Activated CD4-positive, alpha-beta T cell treated with anti-CD3 and anti-CD28 coated beads, Interleukin-10, Interleukin-2, amounts not matched to agents 100 ng/mL and 50 ng/mL, durations not matched to agents 16 hours and 8 hours (primary cell): ENCODE results near the gene RASA3.
"Not testable (repeated sequence)": the region's sequence is repeated elsewhere in the genome, so short reads cannot be mapped to it uniquely, and the experiment has no call there.

Source experiments
- DNase-seq: peaks from one replicate; pipeline ENCODE4 v3.0.0-alpha.2; 2020

The RASA3 gene

GRCh38 chr13:113998781-113999617, 133.4 kb downstream of the RASA3 start:
- no peak for DNase-seq

DNA sequence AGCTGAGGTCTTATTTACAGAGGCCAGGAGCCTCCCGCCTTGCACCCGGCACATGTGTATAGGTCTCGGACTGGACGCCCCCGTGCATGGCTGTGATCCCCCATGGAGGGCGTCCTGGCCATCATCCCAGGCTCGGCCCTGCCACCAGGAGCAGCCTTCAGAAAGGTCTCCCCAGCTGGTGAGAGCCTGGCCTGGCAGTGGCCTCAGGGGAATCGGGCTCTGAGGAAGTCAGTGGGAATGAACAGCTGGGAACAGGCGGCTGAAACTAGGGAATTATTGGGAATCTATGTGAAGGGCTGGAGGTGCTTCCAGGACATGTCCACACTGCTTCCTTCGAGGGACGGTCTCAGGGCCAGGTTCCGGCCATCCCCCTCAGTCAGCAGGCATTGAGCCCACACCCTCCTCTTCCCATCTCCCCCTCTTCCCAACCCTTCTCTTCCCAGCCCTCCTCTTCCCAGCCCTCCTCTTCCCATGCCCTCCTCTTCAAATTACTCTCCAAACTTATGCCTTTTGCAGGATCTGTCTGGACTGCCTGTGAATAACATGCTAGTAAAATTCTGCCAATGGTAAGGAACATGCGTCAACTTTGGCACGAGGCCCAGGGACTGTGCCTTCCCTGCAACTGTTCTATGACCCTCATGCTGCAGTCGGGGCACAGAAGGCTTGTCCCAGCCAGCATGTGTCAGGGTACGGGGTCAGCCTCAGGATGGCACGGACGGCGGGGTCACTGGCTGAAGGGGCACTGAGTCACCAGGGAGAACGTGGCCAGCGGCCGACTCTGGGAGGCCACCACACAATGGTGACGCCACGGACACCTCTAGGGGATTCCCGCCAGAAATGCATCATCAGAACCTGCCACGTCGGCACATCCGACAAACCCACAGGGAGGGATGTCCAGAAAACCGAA, 134.3 kb downstream of the RASA3 start:
- no peak for DNase-seq

DNA sequence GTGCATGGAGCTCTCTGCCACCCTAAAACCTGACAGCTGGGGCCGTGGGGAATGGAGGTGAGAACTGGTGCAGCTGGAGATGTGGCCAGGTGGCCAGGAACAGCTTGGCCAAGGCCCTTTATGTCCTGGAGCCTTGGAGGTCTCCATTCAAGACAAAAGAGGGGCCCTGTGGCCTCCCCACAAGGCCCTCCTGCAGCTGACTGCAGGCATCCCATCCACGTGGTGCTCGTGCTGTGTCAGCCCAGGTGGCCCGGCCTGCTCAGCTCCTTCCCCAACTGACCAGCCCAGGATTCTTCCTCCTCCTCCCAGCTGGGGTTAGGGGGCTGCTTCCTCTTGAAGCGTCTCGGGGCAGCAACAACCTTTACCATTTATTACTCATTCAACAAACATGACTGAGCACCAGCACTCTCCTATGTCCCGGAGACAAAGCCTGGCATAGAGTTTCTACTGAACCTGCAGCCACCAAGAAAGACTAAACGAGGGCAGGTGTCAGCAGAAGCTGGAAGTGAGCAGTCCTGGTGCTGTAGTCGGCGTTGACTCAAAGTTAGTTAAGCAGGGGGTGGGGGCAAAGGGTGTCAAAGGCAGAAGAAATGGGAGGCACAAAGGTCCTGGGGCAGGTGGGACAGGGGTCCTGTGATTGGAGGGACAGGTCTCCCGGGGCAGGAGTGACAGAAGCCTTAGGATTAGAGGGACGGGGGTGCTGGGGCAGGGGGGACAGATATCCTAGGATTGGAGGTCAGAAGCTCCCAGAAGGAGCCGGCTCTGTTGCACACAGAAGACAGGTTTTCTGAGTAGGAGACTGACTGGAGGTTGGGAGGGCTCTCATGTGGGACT, 135.3 kb downstream of the RASA3 start:
- no peak for DNase-seq

- no peak for DNase-seq
Observed at GRCh38 chr13:113996081-113996911, 136.1 kb downstream of the RASA3 start.

DNA sequence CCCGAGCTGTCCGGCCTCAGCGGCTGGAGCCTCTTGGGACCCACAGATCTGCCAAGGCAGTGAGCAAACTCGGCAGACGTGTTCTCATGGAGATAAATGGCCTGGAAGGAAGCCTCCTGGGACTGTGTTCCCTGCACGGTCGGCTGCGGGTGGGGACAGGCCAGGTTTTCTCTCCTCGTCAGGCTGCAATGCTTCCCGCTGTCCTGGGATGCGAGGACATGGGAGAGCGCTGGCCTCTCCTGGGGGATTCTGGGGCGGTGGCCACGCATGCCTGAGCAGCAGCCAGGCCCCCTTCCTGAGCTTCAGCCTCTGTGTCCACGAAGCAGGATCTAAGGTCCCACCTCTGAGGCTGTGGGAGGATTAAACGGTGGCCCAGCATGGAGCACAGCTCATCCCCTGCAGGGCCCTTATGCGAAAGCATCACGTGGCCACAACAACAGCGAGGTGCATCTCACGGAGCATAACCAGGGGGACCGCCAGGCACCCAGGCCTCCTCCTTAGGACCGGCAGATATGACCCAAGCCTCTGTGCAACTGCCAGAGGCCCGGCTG, 137.3 kb downstream of the RASA3 start:
- no peak for DNase-seq

GRCh38 chr13:113992276-113993005, 140.0 kb downstream of the RASA3 start:
- no peak for DNase-seq

DNA sequence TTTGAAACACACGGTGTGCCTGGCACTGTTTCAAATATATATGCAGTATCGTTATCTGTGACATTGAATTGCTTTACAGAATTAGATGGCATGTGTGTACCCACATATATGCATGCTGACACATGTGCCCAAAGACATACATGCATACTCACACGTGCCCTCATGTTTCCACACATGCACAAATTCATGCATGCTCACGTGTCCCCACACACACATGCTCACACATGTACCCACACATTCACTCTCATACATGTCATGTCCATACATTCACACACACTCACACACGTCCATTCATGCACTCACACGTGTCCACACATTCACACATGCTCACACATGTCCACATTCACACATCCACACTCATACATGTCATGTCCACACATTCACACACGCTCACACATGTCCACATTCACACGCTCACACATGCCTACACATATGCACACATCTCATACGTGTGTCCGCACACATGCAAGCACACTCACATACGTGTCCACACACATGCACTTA, 140.7 kb downstream of the RASA3 start:
- no peak for DNase-seq

DNA sequence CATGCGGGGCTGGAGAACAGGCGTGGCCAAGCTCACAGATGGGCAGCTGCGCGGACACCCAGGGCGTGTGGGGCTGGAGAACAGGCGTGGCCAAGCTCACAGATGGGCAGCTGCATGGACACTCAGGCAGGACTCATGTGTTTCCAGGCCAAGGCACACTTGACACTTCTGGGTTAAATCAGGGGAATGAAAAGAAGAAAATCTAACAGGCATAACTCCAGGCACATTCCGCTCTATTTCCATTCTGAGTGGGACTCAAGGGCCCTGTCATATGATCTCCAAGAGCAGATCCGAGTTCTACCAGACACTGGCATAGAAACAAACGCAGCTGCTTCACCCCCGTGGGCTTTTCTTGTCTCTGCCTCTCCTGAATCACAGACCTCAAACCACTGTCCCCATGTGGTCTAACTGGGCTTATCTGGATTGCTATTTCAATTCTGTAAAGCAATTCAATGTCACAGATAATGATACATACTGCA, 141.2 kb downstream of the RASA3 start:
- DNase-seq, result no peak

DNA sequence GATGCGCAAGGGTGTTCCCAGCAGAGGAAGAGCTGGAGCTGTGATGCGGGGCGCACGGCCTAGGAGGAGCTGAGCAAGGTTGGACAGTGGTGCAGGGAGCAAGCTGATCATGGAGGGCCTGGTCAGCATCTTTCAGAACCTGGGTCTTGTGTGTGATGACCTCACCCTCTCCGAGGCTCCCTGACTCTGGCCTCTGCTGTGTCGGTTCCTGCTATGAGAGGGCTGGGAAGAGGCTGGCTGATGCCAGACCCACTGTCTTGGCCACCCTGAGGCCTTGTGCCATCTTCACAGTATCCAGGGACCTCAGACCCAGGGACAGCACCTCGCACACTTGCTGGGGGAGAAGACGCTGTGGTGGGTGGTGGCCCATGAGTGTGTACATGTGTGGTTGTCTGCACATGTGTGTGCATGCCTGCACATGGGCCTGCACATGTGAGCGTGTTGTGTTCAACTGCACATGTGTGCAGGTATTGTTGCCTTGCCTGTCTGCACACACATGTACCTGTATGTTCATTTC, 142.0 kb downstream of the RASA3 start:
- no peak for DNase-seq

DNA sequence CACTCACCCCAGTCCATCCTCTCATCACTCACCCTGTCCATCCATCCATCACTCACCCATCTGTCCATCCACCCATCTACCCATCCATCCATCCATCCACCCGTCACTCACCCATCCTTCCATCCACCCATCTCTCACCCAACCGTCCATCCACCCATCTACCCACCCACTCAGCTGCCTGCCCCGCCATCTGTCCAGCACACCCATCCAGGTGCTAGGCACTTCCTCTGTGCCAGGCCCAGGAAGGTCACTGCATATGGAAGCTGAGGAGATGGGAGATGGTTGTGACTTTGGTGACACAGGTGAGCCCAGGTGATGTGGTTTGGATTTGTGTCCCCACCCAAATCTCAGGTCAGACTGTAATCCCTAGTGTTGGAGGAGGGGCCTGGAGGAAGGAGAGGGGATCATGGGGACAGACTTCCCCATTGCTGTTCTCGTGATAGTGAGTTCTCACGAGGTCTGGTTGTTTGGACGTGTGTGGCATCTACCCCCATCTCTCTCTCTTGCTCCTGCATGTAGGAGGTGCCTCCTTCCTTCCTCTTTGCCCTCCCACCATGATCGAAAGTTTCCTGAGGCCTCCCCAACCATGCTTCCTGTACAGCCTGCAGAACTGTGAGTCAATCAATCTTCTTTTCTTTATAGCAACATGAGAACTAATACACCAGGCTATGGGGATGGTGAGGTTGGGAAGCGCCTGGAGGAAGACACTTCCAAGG, 142.7 kb downstream of the RASA3 start:
- no peak for DNase-seq

DNA sequence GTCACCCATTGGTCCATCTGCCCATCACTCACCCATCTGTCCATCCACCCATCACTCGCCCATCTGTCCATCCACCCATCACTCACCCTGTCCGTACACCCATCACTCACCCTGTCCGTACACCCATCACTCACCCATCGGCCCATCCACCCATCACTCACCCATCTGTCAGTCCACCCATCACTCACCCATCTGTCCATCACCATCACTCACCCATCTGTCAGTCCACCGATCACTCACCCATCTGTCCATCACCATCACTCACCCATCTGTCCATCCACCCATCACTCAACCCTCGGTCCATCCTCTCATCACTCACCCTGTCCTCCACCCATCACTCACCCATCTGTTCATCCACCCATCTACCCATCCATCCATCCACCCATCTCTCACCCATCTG, 143.6 kb downstream of the RASA3 start:
- not testable (repeated sequence) for DNase-seq

- DNase-seq, result no peak
Observed at GRCh38 chr13:113982296-113982661, 150.1 kb downstream of the RASA3 start.

DNA sequence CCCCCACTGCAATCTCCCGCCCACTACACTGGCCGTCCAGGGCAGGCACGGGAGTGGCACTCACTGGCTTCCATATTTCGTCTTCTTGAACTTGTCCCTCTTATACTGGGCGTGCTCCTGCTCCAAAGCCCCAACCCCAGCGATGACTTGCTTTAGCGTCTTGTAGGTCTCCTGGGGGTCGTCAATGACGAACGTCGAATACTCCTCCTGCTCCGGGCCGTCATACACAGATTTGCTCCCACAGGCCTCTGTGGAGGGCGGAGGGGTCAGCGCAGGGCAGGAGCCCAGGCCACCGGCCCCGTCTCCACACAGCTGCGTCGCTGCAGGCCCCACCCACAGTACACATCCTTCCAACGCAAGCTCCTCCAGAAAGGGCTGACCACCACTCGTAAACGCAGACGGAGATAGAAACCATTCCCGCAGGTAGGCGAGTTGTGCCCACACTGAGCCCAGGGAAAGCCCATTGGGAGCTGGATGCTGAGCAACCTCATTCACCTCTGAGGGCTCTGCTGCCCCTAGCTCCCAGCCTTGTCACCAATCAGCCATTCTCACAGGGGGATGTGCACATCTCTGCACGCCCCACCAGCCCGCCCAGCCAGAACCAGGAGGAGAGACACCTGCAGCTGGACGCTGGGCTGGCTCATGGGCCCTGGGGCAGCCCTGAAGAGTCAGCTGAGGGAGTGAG, 150.7 kb downstream of the RASA3 start:
- no peak for DNase-seq

GRCh38 chr13:113981194-113981605, 151.2 kb downstream of the RASA3 start:
- no peak for DNase-seq

GRCh38 chr13:113980489-113981064, 151.8 kb downstream of the RASA3 start:
- DNase-seq, result no peak

GRCh38 chr13:113979791-113980471, 152.5 kb downstream of the RASA3 start:
- DNase-seq, result no peak

GRCh38 chr13:113978741-113979481, 153.5 kb downstream of the RASA3 start:
- DNase-seq, result no peak
